ENCODE data around the gene C1orf116.

DNA sequence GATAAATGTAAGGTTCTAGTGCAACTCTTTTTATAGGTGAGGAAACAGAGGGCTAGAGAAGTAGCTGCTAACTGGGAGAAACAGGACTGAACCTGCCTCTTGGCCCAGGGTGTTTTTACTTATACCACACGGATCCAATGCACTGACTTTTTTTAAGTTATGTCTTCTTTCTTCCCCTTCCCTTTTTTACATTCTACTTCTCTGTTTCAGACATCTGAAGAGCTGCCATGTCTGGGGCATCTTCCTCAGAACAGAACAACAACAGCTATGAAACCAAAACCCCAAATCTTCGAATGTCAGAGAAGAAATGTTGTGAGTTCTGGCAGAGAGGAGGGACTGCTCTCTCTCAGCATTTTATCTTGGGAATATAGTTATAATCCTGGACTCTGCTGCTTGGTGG lies 21.9 kb upstream of the C1orf116 start:
- TF ChIP-seq FOXK1 (CRISPR knock-in tag; IDR thresholded peaks at IDR 0.05), result no peak
- no peak for TF ChIP-seq TEAD4 (CRISPR knock-in tag; IDR thresholded peaks at IDR 0.05)
- TF ChIP-seq, protein P1, sequence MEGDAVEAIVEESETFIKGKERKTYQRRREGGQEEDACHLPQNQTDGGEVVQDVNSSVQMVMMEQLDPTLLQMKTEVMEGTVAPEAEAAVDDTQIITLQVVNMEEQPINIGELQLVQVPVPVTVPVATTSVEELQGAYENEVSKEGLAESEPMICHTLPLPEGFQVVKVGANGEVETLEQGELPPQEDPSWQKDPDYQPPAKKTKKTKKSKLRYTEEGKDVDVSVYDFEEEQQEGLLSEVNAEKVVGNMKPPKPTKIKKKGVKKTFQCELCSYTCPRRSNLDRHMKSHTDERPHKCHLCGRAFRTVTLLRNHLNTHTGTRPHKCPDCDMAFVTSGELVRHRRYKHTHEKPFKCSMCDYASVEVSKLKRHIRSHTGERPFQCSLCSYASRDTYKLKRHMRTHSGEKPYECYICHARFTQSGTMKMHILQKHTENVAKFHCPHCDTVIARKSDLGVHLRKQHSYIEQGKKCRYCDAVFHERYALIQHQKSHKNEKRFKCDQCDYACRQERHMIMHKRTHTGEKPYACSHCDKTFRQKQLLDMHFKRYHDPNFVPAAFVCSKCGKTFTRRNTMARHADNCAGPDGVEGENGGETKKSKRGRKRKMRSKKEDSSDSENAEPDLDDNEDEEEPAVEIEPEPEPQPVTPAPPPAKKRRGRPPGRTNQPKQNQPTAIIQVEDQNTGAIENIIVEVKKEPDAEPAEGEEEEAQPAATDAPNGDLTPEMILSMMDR (IDR thresholded peaks at IDR 0.05), result no peak
- no peak for TF ChIP-seq SP1 (CRISPR knock-in tag; conservative IDR thresholded peaks at IDR 0.05)
- TF ChIP-seq, protein P2, sequence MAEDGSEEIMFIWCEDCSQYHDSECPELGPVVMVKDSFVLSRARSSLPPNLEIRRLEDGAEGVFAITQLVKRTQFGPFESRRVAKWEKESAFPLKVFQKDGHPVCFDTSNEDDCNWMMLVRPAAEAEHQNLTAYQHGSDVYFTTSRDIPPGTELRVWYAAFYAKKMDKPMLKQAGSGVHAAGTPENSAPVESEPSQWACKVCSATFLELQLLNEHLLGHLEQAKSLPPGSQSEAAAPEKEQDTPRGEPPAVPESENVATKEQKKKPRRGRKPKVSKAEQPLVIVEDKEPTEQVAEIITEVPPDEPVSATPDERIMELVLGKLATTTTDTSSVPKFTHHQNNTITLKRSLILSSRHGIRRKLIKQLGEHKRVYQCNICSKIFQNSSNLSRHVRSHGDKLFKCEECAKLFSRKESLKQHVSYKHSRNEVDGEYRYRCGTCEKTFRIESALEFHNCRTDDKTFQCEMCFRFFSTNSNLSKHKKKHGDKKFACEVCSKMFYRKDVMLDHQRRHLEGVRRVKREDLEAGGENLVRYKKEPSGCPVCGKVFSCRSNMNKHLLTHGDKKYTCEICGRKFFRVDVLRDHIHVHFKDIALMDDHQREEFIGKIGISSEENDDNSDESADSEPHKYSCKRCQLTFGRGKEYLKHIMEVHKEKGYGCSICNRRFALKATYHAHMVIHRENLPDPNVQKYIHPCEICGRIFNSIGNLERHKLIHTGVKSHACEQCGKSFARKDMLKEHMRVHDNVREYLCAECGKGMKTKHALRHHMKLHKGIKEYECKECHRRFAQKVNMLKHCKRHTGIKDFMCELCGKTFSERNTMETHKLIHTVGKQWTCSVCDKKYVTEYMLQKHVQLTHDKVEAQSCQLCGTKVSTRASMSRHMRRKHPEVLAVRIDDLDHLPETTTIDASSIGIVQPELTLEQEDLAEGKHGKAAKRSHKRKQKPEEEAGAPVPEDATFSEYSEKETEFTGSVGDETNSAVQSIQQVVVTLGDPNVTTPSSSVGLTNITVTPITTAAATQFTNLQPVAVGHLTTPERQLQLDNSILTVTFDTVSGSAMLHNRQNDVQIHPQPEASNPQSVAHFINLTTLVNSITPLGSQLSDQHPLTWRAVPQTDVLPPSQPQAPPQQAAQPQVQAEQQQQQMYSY (CRISPR knock-in tag; IDR thresholded peaks at IDR 0.05), result no peak
- no peak for TF ChIP-seq NFATC4 (CRISPR knock-in tag; IDR thresholded peaks at IDR 0.05)
- no peak for TF ChIP-seq ETV6 (CRISPR knock-in tag; IDR thresholded peaks at IDR 0.05)
